SU-DHL-6 (cell line): Measurements from ENCODE around the gene CDC42EP1.

Experiments used
- CTCF ChIP-seq: fragments of 200-600 bp; sonication (generic); IDR thresholded peaks from one replicate; pipeline ENCODE4 v1.5.1; 2017; ENCODE audit warnings: antibody characterized with exemption, mild to moderate bottlenecking, low read length, moderate library complexity; ENCODE audit not compliant: insufficient read depth, poor library complexity, severe bottlenecking
- EZH2phosphoT487 ChIP-seq: fragments of 200-600 bp; sonication (generic), shearing (Covaris generic); conservative IDR thresholded peaks from 2 replicates; pipeline ENCODE4 v1.6.1; 2018; ENCODE audit warnings: mild to moderate bottlenecking, antibody characterized with exemption, low read length, moderate library complexity, mixed read lengths

- no peak for TF ChIP-seq CTCF
- TF ChIP-seq EZH2phosphoT487: no peak
Observed at GRCh38 chr22:37517826-37518450, 42.3 kb upstream of the CDC42EP1 start.
